Measurements from ENCODE around the gene JDP2. TPM values are rescaled to one million over a fixed set of nuclear protein-coding genes. Genes with fewer than 3 reads are reported as not detected.

JDP2 gene
- polyA plus RNA-seq, 1 donor, result 46.9 TPM

GRCh38 chr14:75484711-75485429, 57.0 kb downstream of the JDP2 start:
- DNase-seq, result no peak

GRCh38 chr14:75486318-75486717, 58.5 kb downstream of the JDP2 start:
- no peak for DNase-seq

GRCh38 chr14:75487155-75487671, 59.4 kb downstream of the JDP2 start:
- DNase-seq, result no peak

DNA sequence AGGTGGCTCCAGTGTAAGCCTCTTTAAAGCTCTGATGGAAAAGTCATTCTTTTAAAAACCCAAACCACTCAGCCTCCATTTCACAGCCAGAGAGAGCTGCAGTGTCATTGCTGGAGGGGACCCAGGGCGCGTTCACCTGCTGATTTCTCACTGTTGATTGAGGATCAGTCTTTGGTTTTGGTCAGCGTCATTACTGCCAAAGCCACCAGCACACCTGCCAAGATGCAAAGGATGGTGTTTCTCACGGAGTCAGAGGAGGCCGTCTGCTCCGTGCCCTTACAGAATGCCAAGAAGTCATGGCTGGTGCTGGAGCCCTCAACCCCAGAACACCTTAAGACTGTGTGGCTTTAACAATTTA, 61.6 kb downstream of the JDP2 start:
- DNase-seq, result no peak

- no peak for DNase-seq
These were observed 63.7 kb downstream of the JDP2 start for GRCh38 chr14:75491376-75491978.

GRCh38 chr14:75492832-75493591, 65.2 kb downstream of the JDP2 start:
- no peak for DNase-seq

DNA sequence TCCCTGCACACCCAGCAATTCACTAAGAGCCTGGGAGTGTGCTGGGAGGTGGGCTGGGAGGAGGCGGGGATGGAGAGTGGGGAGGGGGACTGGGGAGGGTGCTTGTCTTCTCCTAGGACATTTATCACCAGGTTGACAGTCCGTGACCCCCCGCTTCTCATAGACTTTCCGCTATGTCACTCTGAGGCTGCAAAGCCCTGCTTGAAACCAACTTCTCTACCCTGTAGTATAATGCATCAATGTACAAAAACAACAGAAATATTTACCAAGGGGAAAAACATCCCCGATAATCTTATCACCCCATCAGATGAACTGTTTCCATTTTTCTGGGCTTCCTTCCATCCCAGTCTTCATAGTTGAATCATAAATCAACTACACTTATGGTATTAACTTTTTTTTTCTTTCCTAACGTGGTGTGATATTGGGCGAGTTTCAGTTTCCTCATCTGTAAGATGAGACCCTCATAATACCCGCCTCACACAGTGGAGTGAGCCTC, 65.8 kb downstream of the JDP2 start:
- DNase-seq, result no peak

GRCh38 chr14:75494896-75495295, 67.1 kb downstream of the JDP2 start:
- DNase-seq, result no peak

- no peak for DNase-seq
These were observed 67.6 kb downstream of the JDP2 start for GRCh38 chr14:75495399-75495798.

GRCh38 chr14:75495882-75496281, 68.1 kb downstream of the JDP2 start:
- no peak for DNase-seq

GRCh38 chr14:75496755-75497154, 68.9 kb downstream of the JDP2 start:
- no peak for DNase-seq

GRCh38 chr14:75497191-75497590, 69.4 kb downstream of the JDP2 start:
- no peak for DNase-seq

- DNase-seq, result no peak
These were observed 69.9 kb downstream of the JDP2 start for GRCh38 chr14:75497701-75498100.

DNA sequence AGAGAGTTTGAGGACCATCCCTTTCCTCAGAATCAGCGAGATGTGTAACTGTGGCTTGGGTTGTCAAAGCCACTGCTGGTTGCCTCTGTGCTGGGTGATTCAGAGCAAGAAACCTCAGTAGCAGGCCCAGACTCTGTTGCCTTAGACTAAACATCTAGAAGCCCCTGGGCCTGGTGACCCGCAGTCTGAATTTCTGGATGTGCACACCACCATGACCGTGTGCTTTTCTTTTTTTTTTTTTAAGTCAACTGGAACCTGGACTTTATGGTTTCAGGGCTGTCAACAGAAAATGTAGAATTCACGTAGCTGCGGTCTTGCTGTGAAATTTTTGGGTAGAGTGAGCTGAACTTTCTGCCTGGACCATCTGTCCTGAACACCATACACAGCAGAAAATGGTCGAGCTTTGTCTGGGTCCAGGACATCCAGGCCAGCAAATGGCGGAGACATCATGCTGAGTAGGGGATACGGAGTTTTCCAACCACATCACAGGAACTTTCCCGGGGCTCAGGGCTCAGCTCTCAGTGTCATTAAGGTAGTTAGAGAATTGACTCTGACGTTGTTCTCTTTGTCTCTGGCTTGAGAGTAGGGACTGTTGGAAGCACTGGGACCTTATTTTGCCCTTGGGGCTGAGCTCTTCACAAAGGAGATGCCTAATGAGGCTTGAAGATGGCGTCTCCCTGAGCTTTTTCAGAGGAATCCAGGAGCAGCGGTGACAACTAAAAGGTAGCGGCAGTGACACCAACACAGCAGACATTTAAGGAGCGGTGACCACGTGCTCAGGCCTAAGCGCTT, 71.5 kb downstream of the JDP2 start:
- no peak for DNase-seq

GRCh38 chr14:75501080-75501479, 73.3 kb downstream of the JDP2 start:
- DNase-seq, result no peak

- no peak for DNase-seq
These were observed 76.6 kb downstream of the JDP2 start for GRCh38 chr14:75504411-75504810.

GRCh38 chr14:75506930-75507329, 79.1 kb downstream of the JDP2 start:
- DNase-seq, result no peak

GRCh38 chr14:75510547-75510946, 82.7 kb downstream of the JDP2 start:
- no peak for DNase-seq

DNA sequence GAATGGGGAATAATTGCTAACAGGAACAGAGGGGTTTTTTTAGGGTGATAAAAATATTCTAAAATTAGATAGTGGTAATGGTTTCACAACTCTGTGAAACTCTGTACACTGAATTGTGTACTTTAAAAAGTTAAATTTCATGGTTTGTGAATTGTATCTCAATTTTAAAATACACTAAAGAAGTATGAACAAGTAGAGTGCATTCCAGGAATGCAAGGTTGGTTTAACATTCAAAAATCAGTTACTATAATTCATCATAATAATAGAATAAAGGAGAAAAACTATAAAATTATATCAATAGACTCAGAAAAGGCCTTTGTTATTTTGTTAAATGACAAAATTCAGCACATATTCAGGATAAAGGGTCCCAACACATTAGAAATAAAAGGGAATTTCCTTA, 83.4 kb downstream of the JDP2 start:
- DNase-seq, result no peak

GRCh38 chr14:75513911-75514672, 86.3 kb downstream of the JDP2 start:
- no peak for DNase-seq

GRCh38 chr14:75514673-75515628, 87.1 kb downstream of the JDP2 start:
- DNase-seq, result no peak
